ENCODE results near the gene LKAAEAR1. TPM values are rescaled to one million over a fixed set of nuclear protein-coding genes. Genes with fewer than 3 reads are reported as not detected.

Gene LKAAEAR1
- not detected in 2 replicates for total RNA-seq

GRCh38 chr20:64083804-64084684, at the start of gene LKAAEAR1:
TSS of gene LKAAEAR1 (minus strand) at chr20:64084398. CDS start at chr20:64084219, 179 bp downstream.

GRCh38 chr20:64106981-64107735, 23.0 kb upstream of the LKAAEAR1 start, which contains the start of gene NPBWR2:
TSS of gene NPBWR2 (minus strand) at chr20:64107565. CDS start at chr20:64106831, 734 bp downstream.

GRCh38 chr20:64080013-64080812, 4.0 kb downstream of the LKAAEAR1 start, which contains the start of gene OPRL1:
TSS of gene OPRL1 (plus strand) at chr20:64080082. CDS start at chr20:64092721, 12,639 bp downstream.

GRCh38 chr20:64079273-64080012, 4.8 kb downstream of the LKAAEAR1 start, which contains the start of gene RGS19:
TSS of gene RGS19 (minus strand) at chr20:64079518. CDS start at chr20:64076886, 2,632 bp downstream.

GRCh38 chr20:64062596-64063388, 21.4 kb downstream of the LKAAEAR1 start, which contains the start of gene TCEA2:
TSS of gene TCEA2 (plus strand) at chr20:64063198. CDS start at chr20:64063313, 115 bp downstream.

GRCh38 chr20:64049060-64049877, 34.9 kb downstream of the LKAAEAR1 start, which contains the start of gene SOX18:
TSS of gene SOX18 (minus strand) at chr20:64049639. CDS start at chr20:64049516, 123 bp downstream.

GRCh38 chr20:64035933-64036345, 48.3 kb downstream of the LKAAEAR1 start, which contains the start of gene C20orf204:
TSS of gene C20orf204 (plus strand) at chr20:64036182. CDS start at chr20:64036324, 142 bp downstream.

Other genes starting within 250 kb of the LKAAEAR1 start
- not detected in 2 replicates for gene ABHD16B, start 222.9 kb downstream of the LKAAEAR1 start, total RNA-seq
- 129 and 137 TPM in 2 replicates for gene TPD52L2, start 219.1 kb downstream of the LKAAEAR1 start, total RNA-seq
- 29.1 and 43.6 TPM in 2 replicates for gene DNAJC5, start 189.3 kb downstream of the LKAAEAR1 start, total RNA-seq
- 16.5 TPM in 2 replicates for gene UCKL1, start 128.0 kb downstream of the LKAAEAR1 start, total RNA-seq
- gene ZNF512B, start 114.5 kb downstream of the LKAAEAR1 start, total RNA-seq, result 14.5 and 15.2 TPM in 2 replicates
- gene SAMD10, start 104.8 kb downstream of the LKAAEAR1 start, total RNA-seq, result 0.09 and 0.12 TPM in 2 replicates
- gene PRPF6, start 103.3 kb downstream of the LKAAEAR1 start, total RNA-seq, result 35.1 and 37.5 TPM in 2 replicates
- 0.12 and 0.68 TPM in 2 replicates for gene C20orf204, start 48.2 kb downstream of the LKAAEAR1 start, total RNA-seq
- gene SOX18, start 34.8 kb downstream of the LKAAEAR1 start, total RNA-seq, result 0.58 and 0.77 TPM in 2 replicates
- 31.0 and 33.0 TPM in 2 replicates for gene TCEA2, start 21.2 kb downstream of the LKAAEAR1 start, total RNA-seq
- 7.9 and 19.7 TPM in 2 replicates for gene RGS19, start 4.9 kb downstream of the LKAAEAR1 start, total RNA-seq
- 0.93 and 0.94 TPM in 2 replicates for gene OPRL1, start 4.3 kb downstream of the LKAAEAR1 start, total RNA-seq
- gene NPBWR2, start 23.2 kb upstream of the LKAAEAR1 start, total RNA-seq, result not detected in 2 replicates
- gene MYT1, start 80.1 kb upstream of the LKAAEAR1 start, total RNA-seq, result not detected in 2 replicates
- gene PCMTD2, start 171.3 kb upstream of the LKAAEAR1 start, total RNA-seq, result 26.3 and 31.2 TPM in 2 replicates